Measurements from ENCODE around the gene IQSEC1.

GRCh38 chr3:13057282-13058040 lies 15.8 kb downstream of the IQSEC1 start:
- no peak; a peak in 1 of 6 replicates for TF ChIP-seq CTCF (IDR thresholded peaks at IDR 0.05 in 2 of 3, conservative IDR thresholded peaks at IDR 0.05 in 1 of 3; ENCODE audit: control insufficient read depth in 2 of 3, extremely low read depth in 1 of 3, insufficient read depth in 1 of 3, low read depth in 3 of 3, low read length in 3 of 3)
- no peak for TF ChIP-seq STAT3 (IDR thresholded peaks at IDR 0.05; ENCODE audit: low read depth, low read length)
- TF ChIP-seq POLR2A (IDR thresholded peaks at IDR 0.05; ENCODE audit: low read depth, low read length) = no peak

All from GM12878 (cell line).